ENCODE measurements around the gene TMX2. TPM values are rescaled to one million over a fixed set of nuclear protein-coding genes. Genes with fewer than 3 reads are reported as not detected.
"Not testable (repeated sequence)": the region's sequence is repeated elsewhere in the genome, so short reads cannot be mapped to it uniquely, and the experiment has no call there.

TMX2 gene
- total RNA-seq, 2 donors from 2014 or later, result 77.3 to 96.9 TPM

DNA sequence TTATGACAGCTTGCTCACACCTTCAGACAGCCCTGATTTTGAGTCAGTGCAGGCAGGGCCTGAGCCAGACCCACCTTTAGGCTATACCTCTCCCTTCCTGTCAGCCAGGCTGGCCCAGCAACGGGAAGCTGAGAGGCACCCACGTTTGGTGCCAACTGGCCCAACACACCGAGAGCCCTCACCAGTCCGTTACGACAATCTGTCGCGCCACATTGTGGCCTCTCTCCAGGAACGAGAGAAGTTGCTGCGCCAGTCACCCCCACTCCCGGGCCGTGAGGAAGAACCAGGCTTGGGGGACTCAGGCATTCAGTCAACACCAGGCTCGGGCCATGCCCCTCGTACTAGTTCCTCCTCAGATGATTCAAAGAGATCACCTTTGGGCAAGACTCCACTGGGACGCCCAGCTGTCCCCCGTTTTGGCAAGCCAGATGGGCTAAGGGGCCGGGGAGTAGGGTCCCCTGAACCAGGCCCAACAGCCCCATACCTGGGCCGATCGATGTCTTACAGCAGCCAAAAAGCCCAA is 13.5 kb upstream of the TMX2 start:
- Mint-ChIP-seq H3K9me3 (no peaks in the 10 kb centered on the region), H3K4me3 (no peak overlapping the region), H3K4me1 (ENCODE audit: low read depth in 2 of 2) (no peaks in the 10 kb centered on the region), H3K27me3 (no peaks in the 10 kb centered on the region), H3K36me3 (peaks cover 29% of the 10 kb centered on the region), H3K27ac (no peak overlapping the region)
- no peak for DNase-seq (ENCODE audit: low spot score)
- ATAC-seq, result no peak

DNA sequence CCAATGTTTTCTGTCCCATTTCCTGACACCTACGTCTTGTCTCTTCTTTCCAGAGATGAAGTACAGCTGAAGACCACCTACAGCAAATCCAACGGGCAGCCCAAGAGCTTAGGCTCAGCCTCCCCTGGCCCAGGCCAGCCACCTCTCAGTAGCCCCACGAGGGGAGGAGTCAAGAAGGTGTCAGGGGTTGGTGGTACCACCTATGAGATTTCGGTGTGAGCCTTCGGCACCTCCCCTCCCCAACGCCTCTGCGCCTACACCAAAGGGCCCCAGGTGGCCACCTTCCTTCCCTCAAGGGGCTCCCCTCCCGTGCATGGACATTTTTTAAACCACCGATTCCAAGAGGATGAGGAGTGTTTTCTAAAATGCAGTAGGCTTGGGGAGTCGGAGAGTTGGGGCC is 12.6 kb upstream of the TMX2 start:
- Mint-ChIP-seq H3K4me3 (no peak overlapping the region), H3K4me1 (ENCODE audit: low read depth in 2 of 2) (no peaks in the 10 kb centered on the region), H3K9me3 (no peaks in the 10 kb centered on the region), H3K27ac (no peak overlapping the region), H3K36me3 (peaks cover 38% of the 10 kb centered on the region), H3K27me3 (no peaks in the 10 kb centered on the region)
- ATAC-seq (no peak), DNase-seq (ENCODE audit: low spot score) (no peak)

GRCh38 chr11:57700425-57700824 is 12.0 kb upstream of the TMX2 start:
- Mint-ChIP-seq H3K27me3 (no peaks in the 10 kb centered on the region), H3K27ac (no peak overlapping the region)

DNA sequence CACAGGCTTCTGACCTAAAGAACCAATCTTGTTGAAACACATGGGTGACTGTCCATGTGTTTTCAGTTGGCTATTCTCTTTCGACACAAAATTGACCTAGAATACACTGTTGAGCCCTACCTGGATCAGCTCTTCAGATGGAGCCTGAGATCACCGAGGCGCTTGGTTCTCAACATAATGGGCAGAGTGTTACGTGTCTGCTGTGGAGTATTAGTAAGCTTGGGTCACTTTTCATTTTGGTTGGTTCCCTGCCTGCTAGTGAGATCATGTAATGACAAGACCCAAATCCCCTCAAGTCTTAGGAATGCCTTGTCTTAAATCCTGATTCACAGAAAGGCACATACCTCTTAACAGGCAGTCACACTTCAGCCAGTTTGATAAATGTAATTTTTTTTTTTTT is 9.1 kb upstream of the TMX2 start:
- no peaks in the 10 kb centered on the region for H3K9me3 Mint-ChIP-seq

More at GRCh38 chr11:57700425-57700824, 12.0 kb upstream of the TMX2 start:
- DNase-seq (ENCODE audit: low spot score) (no peak), ATAC-seq (no peak)
- H3K36me3 Mint-ChIP-seq, result peaks cover 41% of the 10 kb centered on the region
- H3K4me1 Mint-ChIP-seq (ENCODE audit: low read depth in 2 of 2), result no peaks in the 10 kb centered on the region
- no peaks in the 10 kb centered on the region for H3K9me3 Mint-ChIP-seq
- H3K4me3 Mint-ChIP-seq, result no peak overlapping the region

GRCh38 chr11:57704932-57705331 is 7.5 kb upstream of the TMX2 start:
- H3K4me1 Mint-ChIP-seq (ENCODE audit: low read depth in 2 of 2), result peaks cover 7 to 9% of the 10 kb centered on the region in 2 donors
- no peaks in the 10 kb centered on the region for H3K27me3 Mint-ChIP-seq
- ATAC-seq, result no peak
- peaks cover 18% of the 10 kb centered on the region for H3K36me3 Mint-ChIP-seq
- no peaks in the 10 kb centered on the region for H3K9me3 Mint-ChIP-seq
- no peak overlapping the region for H3K4me3 Mint-ChIP-seq
- peak overlapping the region in 1 of 2 donors; percentile 1 for H3K27ac Mint-ChIP-seq
- DNase-seq (ENCODE audit: low spot score), result no peak

More for the DNA sequence above, 9.1 kb upstream of the TMX2 start:
- Mint-ChIP-seq H3K27me3 (no peaks in the 10 kb centered on the region), H3K4me1 (ENCODE audit: low read depth in 2 of 2) (peaks cover 0 to 3% of the 10 kb centered on the region in 2 donors), H3K4me3 (no peak overlapping the region), H3K27ac (no peak overlapping the region), H3K36me3 (peaks cover 28% of the 10 kb centered on the region)
- DNase-seq (ENCODE audit: low spot score) (no peak), ATAC-seq (no peak)

DNA sequence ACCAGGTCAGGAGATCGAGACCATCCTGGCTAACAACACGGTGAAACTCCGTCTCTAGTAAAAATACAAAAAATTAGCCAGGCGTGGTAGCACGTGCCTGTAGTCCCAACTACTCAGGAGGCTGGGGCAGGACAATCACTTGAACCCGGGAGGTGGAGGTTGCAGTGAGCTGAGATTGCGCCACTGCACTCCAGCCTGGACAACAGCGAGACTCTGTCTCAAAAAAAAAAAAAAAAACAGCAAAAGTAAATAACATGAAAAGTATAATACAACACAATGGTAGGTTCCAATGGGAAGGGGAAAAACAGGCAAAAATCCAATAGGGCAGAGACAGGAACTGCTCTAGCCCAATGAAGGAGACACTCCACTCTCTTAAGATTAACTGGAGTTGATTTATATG is 7.0 kb upstream of the TMX2 start:
- Mint-ChIP-seq H3K36me3 (peaks cover 14% of the 10 kb centered on the region), H3K4me1 (ENCODE audit: low read depth in 2 of 2) (peaks cover 12% of the 10 kb centered on the region in 2 donors)
- not testable (repeated sequence) for H3K4me3 Mint-ChIP-seq; H3K9me3 Mint-ChIP-seq; DNase-seq (ENCODE audit: low spot score); ATAC-seq; H3K27ac Mint-ChIP-seq; H3K27me3 Mint-ChIP-seq

DNA sequence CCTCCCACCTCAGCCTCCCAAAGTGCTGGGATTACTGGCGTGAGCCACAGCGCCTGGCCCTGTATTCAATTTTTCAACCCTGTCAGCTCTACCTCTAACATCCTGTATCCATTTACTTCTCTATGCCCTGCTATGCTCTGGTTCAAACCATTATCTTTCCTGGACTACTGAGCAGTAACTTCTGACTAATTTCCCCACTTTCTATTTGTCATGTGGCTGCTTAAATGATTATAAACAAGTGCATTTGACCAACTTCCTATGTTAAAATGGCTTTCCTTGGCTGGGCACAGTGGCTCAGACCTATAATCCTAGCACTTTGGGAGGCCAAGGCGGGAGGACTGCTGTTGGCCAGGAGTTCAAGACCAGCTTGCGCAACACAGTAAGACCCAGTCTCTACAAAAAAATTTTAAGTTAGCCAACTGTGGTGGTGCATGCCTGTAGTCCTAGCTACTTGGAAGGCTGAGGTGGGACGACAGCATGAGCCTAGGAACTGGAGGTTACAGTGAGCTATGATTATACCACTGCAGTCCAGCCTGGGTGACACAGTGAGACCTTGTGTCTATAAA is 2.5 kb upstream of the TMX2 start:
- no peaks in the 10 kb centered on the region for H3K27me3 Mint-ChIP-seq
- peaks cover 34 to 41% of the 10 kb centered on the region in 2 donors for H3K4me1 Mint-ChIP-seq (ENCODE audit: low read depth in 2 of 2)
- peak overlapping the region; percentile 3 for H3K4me3 Mint-ChIP-seq

DNA sequence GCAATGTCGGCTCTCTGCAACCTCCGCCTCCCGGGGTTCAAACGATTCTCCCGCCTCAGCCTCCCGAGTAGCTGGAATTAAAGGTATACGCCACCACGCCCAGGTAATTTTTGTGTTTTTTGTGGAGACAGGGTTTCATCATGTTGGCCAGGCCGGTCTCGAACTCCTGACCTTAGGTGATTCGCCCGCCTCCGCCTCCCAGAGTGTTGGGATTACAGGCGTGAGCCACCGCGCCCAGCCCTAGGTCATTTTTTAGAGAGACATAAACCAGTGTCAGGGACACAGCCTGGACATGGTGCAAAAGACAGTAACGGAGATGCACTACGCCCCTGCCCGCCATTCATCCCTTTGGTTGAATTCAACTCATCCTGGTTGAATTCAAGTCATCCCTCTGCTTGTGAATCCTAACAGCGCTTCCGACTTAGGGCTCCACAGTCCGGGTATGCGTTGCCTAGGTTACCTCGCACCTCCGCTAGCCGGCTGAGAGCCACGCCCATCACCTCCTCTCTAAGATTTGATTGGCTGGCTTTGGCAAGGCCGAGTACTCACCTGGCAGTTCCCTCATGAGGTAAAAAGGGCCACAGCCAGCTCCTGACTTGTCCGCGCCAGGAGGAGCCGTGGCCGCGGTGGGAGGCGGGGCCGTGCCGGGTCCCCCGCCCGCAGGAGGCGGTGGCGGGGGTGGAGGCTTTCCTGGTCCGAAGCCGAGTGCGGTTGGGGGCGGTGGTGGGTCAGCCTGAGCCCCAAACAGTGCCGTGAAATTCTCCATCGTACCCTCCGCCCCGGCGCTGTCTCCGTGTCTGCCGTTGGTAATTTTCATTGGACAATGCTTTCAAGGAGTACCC is 758 bp upstream of the TMX2 start, which contains the start of gene MED19:
MED19 (minus strand) TSS at position 802 of the 842 bp plus-strand sequence; CDS start at position 766, 36 bp downstream.
- ATAC-seq (peak; percentile 70 to 73), DNase-seq (ENCODE audit: low spot score) (peak; percentile 88)
- Mint-ChIP-seq H3K27me3 (no peaks in the 10 kb centered on the region), H3K4me1 (ENCODE audit: low read depth in 2 of 2) (peaks cover 34 to 41% of the 10 kb centered on the region in 2 donors), H3K36me3 (peaks cover 4% of the 10 kb centered on the region), H3K27ac (peak within 1 kb of the TSS; percentile 85 to 92), H3K9me3 (no peaks in the 10 kb centered on the region), H3K4me3 (peak within 1 kb of the TSS; percentile 99)

More for the DNA sequence above, 2.5 kb upstream of the TMX2 start:
- DNase-seq (ENCODE audit: low spot score) (no peak), ATAC-seq (no peak)
- H3K9me3 Mint-ChIP-seq, result no peaks in the 10 kb centered on the region
- H3K27ac Mint-ChIP-seq, result peak overlapping the region; percentile 33 to 56
- peaks cover 5% of the 10 kb centered on the region for H3K36me3 Mint-ChIP-seq

- Mint-ChIP-seq H3K27ac (peak overlapping the region; percentile 85 to 92), H3K4me3 (peak overlapping the region; percentile 99), H3K9me3 (no peaks in the 10 kb centered on the region), H3K27me3 (no peaks in the 10 kb centered on the region), H3K36me3 (peaks cover 4% of the 10 kb centered on the region), H3K4me1 (ENCODE audit: low read depth in 2 of 2) (peaks cover 28 to 41% of the 10 kb centered on the region in 2 donors)
- no peak for DNase-seq (ENCODE audit: low spot score)
- no peak for ATAC-seq
Measured at GRCh38 chr11:57713835-57714234, 1.4 kb downstream of the TMX2 start.

GRCh38 chr11:57716726-57717125 is 4.3 kb downstream of the TMX2 start:
- DNase-seq (ENCODE audit: low spot score); H3K9me3 Mint-ChIP-seq: not testable (repeated sequence)

DNA sequence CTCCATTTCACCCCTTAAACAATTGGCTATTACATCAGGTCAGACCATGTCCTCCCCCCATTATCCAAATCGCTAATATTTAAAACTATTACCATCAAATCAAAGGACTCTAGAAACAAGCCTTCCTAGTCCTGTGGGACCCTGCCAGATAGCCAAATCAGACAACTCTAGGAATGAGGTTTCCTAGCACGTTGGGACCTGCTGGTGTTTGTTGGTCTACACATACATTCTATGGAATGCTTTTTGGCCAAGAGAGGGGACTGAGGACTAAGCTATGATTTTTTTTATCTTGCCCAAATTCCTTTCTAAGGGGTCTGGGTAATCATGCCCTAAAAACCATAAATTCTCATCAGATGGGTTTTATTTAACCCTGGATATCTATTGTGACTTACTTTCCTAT is 14.8 kb downstream of the TMX2 start:
- H3K27me3 Mint-ChIP-seq, result no peaks in the 10 kb centered on the region
- peak overlapping the region in 1 of 2 donors; percentile 2 for H3K27ac Mint-ChIP-seq

More at GRCh38 chr11:57716726-57717125, 4.3 kb downstream of the TMX2 start:
- not testable (repeated sequence) for H3K27ac Mint-ChIP-seq, H3K36me3 Mint-ChIP-seq, ATAC-seq, H3K27me3 Mint-ChIP-seq, H3K4me3 Mint-ChIP-seq
- H3K4me1 Mint-ChIP-seq (ENCODE audit: low read depth in 2 of 2), result peaks cover 14 to 17% of the 10 kb centered on the region in 2 donors

GRCh38 chr11:57728829-57729228 is 16.4 kb downstream of the TMX2 start:
- no peaks in the 10 kb centered on the region for H3K36me3 Mint-ChIP-seq
- ATAC-seq (no peak), DNase-seq (ENCODE audit: low spot score) (no peak)
- no peak overlapping the region for H3K27ac Mint-ChIP-seq
- H3K4me3 Mint-ChIP-seq, result no peak overlapping the region
- H3K9me3 Mint-ChIP-seq, result no peaks in the 10 kb centered on the region
- H3K4me1 Mint-ChIP-seq (ENCODE audit: low read depth in 2 of 2), result peaks cover 0 to 3% of the 10 kb centered on the region in 2 donors
- no peaks in the 10 kb centered on the region for H3K27me3 Mint-ChIP-seq

More for the DNA sequence above, 14.8 kb downstream of the TMX2 start:
- no peak overlapping the region for H3K4me3 Mint-ChIP-seq
- DNase-seq (ENCODE audit: low spot score) (no peak), ATAC-seq (no peak)
- H3K4me1 Mint-ChIP-seq (ENCODE audit: low read depth in 2 of 2), result peaks cover 0 to 3% of the 10 kb centered on the region in 2 donors
- no peaks in the 10 kb centered on the region for H3K36me3 Mint-ChIP-seq
- no peaks in the 10 kb centered on the region for H3K9me3 Mint-ChIP-seq

DNA sequence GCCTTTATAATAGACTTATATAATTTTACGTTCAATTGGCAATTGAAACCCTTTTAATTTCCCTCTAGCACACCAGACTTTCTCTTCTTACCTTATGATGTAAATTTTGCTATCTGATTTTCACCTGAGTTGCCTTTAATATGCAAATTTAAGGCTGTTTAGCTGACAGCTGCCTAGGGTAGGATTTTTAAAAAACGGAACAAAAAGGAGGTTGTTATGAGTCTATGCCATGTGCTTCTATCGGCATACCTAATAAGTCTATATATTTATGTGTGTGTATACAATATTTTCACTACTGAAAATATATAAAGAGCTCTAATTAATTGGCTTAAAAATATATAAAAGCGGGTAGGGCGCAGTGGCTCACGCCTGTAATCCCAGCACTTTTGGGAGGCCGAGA is 17.1 kb downstream of the TMX2 start:
- H3K4me1 Mint-ChIP-seq (ENCODE audit: low read depth in 2 of 2), result peaks cover 0 to 3% of the 10 kb centered on the region in 2 donors
- H3K27me3 Mint-ChIP-seq, result no peaks in the 10 kb centered on the region
- no peaks in the 10 kb centered on the region for H3K36me3 Mint-ChIP-seq
- H3K4me3 Mint-ChIP-seq, result no peak overlapping the region
- ATAC-seq (no peak), DNase-seq (ENCODE audit: low spot score) (no peak)
- H3K9me3 Mint-ChIP-seq, result no peaks in the 10 kb centered on the region
- no peak overlapping the region for H3K27ac Mint-ChIP-seq

DNA sequence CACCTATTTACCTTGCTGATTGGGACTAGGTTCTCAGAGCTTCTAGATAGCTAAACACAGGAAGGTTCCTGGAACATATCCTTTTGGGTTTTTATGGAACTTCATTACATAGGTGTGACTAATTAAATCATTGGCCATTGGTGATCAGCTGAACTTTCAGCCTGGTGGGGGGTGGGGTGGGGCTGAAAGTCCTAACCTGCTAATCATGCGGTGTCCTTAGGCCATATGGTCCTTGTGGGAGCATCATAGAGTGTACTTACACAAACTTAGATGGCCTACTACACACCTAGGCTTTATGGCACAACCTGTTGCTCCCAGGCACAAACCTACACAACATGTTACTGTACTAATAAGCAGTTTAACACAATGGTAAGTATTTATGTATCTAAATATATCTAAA is 20.3 kb downstream of the TMX2 start:
- Mint-ChIP-seq H3K9me3 (no peaks in the 10 kb centered on the region), H3K27me3 (no peaks in the 10 kb centered on the region), H3K4me1 (ENCODE audit: low read depth in 2 of 2) (peaks cover 0 to 3% of the 10 kb centered on the region in 2 donors), H3K27ac (peak overlapping the region in 1 of 2 donors; percentile 45), H3K4me3 (no peak overlapping the region), H3K36me3 (no peaks in the 10 kb centered on the region)
- ATAC-seq (no peak), DNase-seq (ENCODE audit: low spot score) (no peak)
